ENCODE results near the gene OXT.

DNA sequence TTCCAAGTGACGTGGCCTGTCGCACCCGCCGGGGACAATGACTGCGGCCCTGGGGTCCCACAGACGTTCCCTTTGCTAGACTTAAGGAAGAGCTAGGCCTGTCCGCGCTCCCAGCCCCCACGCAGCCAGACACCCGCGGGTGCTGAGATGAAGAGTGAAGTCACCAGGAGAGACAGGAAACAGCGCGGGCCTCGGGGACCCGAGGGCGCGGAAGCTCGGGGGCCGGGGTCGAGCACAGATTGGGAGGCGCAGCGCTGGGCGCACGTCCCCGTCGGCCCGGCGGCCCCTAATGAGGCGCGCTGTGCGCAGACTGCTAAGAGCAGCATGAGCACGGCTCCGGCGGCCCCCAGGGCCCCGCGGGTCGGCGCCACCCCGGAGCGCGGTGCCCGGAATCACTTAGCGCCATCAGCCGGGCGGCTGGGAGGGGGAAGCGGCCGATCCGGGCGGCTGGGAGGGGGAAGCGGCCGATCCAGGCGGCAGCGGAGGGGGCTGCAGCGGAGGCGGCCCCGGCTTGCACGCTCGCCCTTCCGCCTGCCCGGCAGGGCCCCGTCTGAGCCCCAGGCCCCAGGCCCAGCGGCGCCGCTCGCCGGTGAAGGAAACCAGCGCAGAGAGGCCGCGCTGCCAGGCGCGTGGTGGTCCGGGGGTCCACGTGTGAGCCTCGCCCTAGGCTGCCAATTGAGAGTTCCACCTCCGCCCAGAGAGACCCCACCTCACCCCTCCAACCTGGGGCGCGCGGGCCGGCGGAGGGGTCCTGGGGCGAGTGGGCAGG is 21.4 kb downstream of the OXT start:
- TF ChIP-seq, protein P1, sequence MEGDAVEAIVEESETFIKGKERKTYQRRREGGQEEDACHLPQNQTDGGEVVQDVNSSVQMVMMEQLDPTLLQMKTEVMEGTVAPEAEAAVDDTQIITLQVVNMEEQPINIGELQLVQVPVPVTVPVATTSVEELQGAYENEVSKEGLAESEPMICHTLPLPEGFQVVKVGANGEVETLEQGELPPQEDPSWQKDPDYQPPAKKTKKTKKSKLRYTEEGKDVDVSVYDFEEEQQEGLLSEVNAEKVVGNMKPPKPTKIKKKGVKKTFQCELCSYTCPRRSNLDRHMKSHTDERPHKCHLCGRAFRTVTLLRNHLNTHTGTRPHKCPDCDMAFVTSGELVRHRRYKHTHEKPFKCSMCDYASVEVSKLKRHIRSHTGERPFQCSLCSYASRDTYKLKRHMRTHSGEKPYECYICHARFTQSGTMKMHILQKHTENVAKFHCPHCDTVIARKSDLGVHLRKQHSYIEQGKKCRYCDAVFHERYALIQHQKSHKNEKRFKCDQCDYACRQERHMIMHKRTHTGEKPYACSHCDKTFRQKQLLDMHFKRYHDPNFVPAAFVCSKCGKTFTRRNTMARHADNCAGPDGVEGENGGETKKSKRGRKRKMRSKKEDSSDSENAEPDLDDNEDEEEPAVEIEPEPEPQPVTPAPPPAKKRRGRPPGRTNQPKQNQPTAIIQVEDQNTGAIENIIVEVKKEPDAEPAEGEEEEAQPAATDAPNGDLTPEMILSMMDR (IDR thresholded peaks at IDR 0.05), result no peak
- TF ChIP-seq POLR2A (IDR thresholded peaks at IDR 0.05), result no peak

Data from gastroesophageal sphincter (tissue), 3 donors.